GM12874 (cell line): ENCODE data around the gene IMPDH1.

Source experiments
- TF ChIP-seq, protein P1 (sequence below): IDR thresholded peaks from 2 replicates; pipeline ENCODE4 v1.5.1; 2011; ENCODE audit warnings: low read depth, mild to moderate bottlenecking, control low read depth, low read length, moderate library complexity; ENCODE audit not compliant: insufficient read depth

The IMPDH1 gene

GRCh38 chr7:128421384-128421783, 11.6 kb upstream of the IMPDH1 start:
- TF ChIP-seq, protein P1, sequence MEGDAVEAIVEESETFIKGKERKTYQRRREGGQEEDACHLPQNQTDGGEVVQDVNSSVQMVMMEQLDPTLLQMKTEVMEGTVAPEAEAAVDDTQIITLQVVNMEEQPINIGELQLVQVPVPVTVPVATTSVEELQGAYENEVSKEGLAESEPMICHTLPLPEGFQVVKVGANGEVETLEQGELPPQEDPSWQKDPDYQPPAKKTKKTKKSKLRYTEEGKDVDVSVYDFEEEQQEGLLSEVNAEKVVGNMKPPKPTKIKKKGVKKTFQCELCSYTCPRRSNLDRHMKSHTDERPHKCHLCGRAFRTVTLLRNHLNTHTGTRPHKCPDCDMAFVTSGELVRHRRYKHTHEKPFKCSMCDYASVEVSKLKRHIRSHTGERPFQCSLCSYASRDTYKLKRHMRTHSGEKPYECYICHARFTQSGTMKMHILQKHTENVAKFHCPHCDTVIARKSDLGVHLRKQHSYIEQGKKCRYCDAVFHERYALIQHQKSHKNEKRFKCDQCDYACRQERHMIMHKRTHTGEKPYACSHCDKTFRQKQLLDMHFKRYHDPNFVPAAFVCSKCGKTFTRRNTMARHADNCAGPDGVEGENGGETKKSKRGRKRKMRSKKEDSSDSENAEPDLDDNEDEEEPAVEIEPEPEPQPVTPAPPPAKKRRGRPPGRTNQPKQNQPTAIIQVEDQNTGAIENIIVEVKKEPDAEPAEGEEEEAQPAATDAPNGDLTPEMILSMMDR = no peak

GRCh38 chr7:128420773-128421172, 11.0 kb upstream of the IMPDH1 start:
- TF ChIP-seq, protein P1 = no peak

DNA sequence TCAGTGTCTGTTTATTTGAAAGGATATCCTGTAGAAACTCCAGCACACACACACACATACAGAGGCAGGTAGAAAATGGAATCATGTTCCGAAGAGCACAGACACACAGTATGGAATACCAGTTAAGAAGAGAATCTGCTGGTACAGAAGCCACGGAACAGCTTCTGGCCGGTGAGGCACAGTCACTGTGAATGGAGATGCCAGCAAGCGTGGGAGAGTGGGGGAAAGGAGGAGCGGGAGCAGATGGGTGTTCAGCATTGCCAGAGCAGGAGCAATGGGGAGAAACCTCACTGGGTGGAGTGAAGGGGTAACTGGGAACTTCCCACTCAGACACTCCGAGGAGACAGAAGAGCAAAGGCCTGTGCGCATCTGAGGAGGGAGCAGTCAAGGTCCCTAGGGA, 9.5 kb upstream of the IMPDH1 start:
- TF ChIP-seq, protein P1 = no peak

GRCh38 chr7:128417071-128417470, 7.3 kb upstream of the IMPDH1 start:
- TF ChIP-seq, protein P1 = no peak

GRCh38 chr7:128415217-128415785, 5.5 kb upstream of the IMPDH1 start:
- TF ChIP-seq, protein P1 = no peak

DNA sequence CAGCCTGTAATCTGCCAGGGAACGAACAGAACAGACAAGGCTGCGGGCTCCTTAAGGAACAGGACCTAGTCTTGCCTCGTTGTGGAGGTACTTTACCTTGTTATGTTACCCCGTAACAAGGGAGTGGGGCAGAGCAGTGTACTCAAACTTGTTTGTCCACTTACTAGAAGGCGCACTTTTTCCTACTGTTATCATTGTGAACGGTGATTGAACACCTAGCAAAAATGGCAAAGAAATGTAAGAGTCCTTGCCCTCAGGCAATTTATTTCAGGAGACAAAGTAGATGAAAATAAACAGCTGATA, 620 bp upstream of the IMPDH1 start:
- TF ChIP-seq, protein P1 = no peak

- TF ChIP-seq, protein P1 = no peak
These were observed 830 bp downstream of the IMPDH1 start for GRCh38 chr7:128408709-128409595.
